Spleen (tissue), 11 donors: ENCODE measurements around the gene MICAL2. TPM values are rescaled to one million over a fixed set of nuclear protein-coding genes. Genes with fewer than 3 reads are reported as not detected.

Experiments used
- DNase-seq: peaks from one replicate; pipeline ENCODE4 v3.0.0-alpha.2; 2020
- H3K27ac ChIP-seq, 8 donors: fragments of 200-600 bp; sonication (generic) in 7 of 8; 1 replicate in 4 of 8; 2 replicates in 4 of 8; pipeline versions ENCODE4 v1.5.0 to v1.8.0; 2016 to 2021; ENCODE audit warnings: inconsistent platforms in 4 of 8, mild to moderate bottlenecking in 4 of 8, moderate library complexity in 1 of 8
- H3K27me3 ChIP-seq, 7 donors: fragments of 200-600 bp; sonication (generic) in 6 of 7; replicated peaks in 1 of 7; 1 replicate in 4 of 7; 2 replicates in 3 of 7; pipeline versions ENCODE4 v1.5.0 to v1.8.0; 2016 to 2021; ENCODE audit warnings: inconsistent platforms in 3 of 7, mild to moderate bottlenecking in 1 of 7
- H3K36me3 ChIP-seq, 6 donors: fragments of 200-600 bp; sonication (generic) in 5 of 6; 1 replicate in 4 of 6; 2 replicates in 2 of 6; pipeline versions ENCODE4 v1.5.0 to v1.8.0; 2016 to 2021; ENCODE audit warnings: inconsistent platforms in 2 of 6
- H3K4me1 ChIP-seq, 6 donors: fragments of 200-600 bp; sonication (generic) in 5 of 6; 1 replicate in 3 of 6; 2 replicates in 3 of 6; pipeline versions ENCODE4 v1.5.0 to v1.8.0; 2016 to 2021; ENCODE audit warnings: inconsistent platforms in 3 of 6
- H3K4me3 ChIP-seq, 8 donors: fragments of 200-600 bp; sonication (generic) in 7 of 8; 1 replicate in 4 of 8; 2 replicates in 4 of 8; pipeline versions ENCODE4 v1.5.0 to v1.8.0; 2016 to 2021; ENCODE audit warnings: inconsistent platforms in 4 of 8, mild to moderate bottlenecking in 4 of 8, moderate library complexity in 2 of 8
- H3K9me3 ChIP-seq, 8 donors: fragments of 200-600 bp; sonication (generic) in 7 of 8; 1 replicate in 4 of 8; 2 replicates in 4 of 8; pipeline versions ENCODE4 v1.5.0 to v1.8.0; 2016 to 2021; ENCODE audit warnings: inconsistent platforms in 4 of 8
- POLR2A ChIP-seq, 3 donors: fragments of 450-650 bp; IDR thresholded peaks; one replicate each; pipeline ENCODE4 v1.5.1; 2017; ENCODE audit warnings: antibody characterized with exemption in 3 of 3, mild to moderate bottlenecking in 1 of 3
- POLR2AphosphoS5 ChIP-seq, 3 donors: sonication (generic); formaldehyde crosslinking; IDR thresholded peaks; one replicate each; pipeline ENCODE4 v1.5.1; 2017; ENCODE audit warnings: antibody characterized with exemption in 3 of 3
- WGBS, 5 donors: extraction: QIAGEN DNeasy Blood & Tissue Kit in 3 of 5; methylation state at CpG; one replicate each; pipeline versions ENCODE4 v1.1.5 to v1.1.7; 2013 to 2018; 5-methylcytosine and 5-hydroxymethylcytosine counted together
- intact Hi-C: fragments of 100-400 bp; cut with DNase I; formaldehyde crosslinking; loops from one replicate; pipeline ENCODE4 v1.15.0; 2023; ENCODE audit warnings: low total_unique reads
- polyA plus RNA-seq, 3 donors: library from polyadenylated mRNA; stranded (reverse); fragments of 200-250 nt; gene quantifications; one replicate each; pipeline ENCODE4 v1.2.1, GENCODE V29; 2013
- total RNA-seq, 7 donors: library from RNA; depleted of rRNA in 3 of 7; stranded (reverse); fragments of >200 nt in 3 of 7; fragmentation: NEBNext Ultra II Directional in 4 of 7; extraction: Animal tissue kit (Norgen Biotek cat#: 25700) in 4 of 7; gene quantifications; one replicate each; pipeline versions ENCODE4 v1.1.0 to v1.2.1, GENCODE V29; 2016 to 2021
- TF ChIP-seq, protein P1 (sequence below), 11 experiments: fragments of 200-600 bp in 7 of 11; fragments of 450-650 bp in 4 of 11; sonication (generic) in 4 of 11; IDR thresholded peaks in 8 of 11; conservative IDR thresholded peaks in 3 of 11; 1 replicate in 7 of 11; 2 replicates in 4 of 11; pipeline versions ENCODE4 v1.4.0 to v1.8.0; 2016 to 2021; ENCODE audit warnings: antibody characterized with exemption in 11 of 11, inconsistent platforms in 4 of 11, mild to moderate bottlenecking in 1 of 11
- donor health status: healthy with polysubstance abuse.
- donor health status: DM: no; HTN: no; CAD: no; lungs with moderate emphysema.
- donor health status: DM: no; HTN: no; CAD: no.
- donor health status: Bipolar disorder and iron deficiency.
- donor health status: healthy.
- donor health status: DM: no; HTN: no; CAD: no.
- donor health status: DM: yes; HTN: yes; CAD: no.

MICAL2 gene
- total and polyA plus RNA-seq, 10 donors: 1.9 to 50.8 (median 32.3) TPM

DNA sequence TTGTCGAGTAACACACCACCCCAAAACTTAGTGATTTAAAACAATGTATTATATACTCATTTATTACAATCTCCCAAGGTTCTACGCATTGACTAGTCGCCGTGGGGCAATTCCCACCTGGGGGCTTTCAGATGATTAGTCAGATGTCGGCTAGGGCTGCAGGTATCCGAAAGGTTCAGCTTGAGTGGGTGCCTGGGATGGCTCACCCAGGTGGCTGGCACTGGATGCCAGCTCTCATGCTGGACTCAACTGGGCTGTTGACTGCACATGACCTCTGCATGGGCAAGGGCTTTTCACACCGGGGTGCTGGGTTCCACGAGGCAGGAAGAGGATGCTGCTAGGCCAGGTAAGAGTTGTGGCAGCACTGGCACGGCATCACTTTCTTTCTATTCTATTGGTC lies 21.9 kb upstream of the MICAL2 start:
- peaks cover 24 to 71% (median 58%) of the 10 kb centered on the region in 6 donors for H3K4me1 ChIP-seq
- TF ChIP-seq POLR2A (IDR thresholded peaks at IDR 0.05) (no peak), POLR2AphosphoS5 (IDR thresholded peaks at IDR 0.05) (no peak)
- TF ChIP-seq, protein P1, sequence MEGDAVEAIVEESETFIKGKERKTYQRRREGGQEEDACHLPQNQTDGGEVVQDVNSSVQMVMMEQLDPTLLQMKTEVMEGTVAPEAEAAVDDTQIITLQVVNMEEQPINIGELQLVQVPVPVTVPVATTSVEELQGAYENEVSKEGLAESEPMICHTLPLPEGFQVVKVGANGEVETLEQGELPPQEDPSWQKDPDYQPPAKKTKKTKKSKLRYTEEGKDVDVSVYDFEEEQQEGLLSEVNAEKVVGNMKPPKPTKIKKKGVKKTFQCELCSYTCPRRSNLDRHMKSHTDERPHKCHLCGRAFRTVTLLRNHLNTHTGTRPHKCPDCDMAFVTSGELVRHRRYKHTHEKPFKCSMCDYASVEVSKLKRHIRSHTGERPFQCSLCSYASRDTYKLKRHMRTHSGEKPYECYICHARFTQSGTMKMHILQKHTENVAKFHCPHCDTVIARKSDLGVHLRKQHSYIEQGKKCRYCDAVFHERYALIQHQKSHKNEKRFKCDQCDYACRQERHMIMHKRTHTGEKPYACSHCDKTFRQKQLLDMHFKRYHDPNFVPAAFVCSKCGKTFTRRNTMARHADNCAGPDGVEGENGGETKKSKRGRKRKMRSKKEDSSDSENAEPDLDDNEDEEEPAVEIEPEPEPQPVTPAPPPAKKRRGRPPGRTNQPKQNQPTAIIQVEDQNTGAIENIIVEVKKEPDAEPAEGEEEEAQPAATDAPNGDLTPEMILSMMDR (IDR thresholded peaks at IDR 0.05 in 8 of 11, conservative IDR thresholded peaks at IDR 0.05 in 3 of 11): no peak
- peak overlapping the region in 3 of 8 donors; percentile 69 to 83 (median 76) for H3K27ac ChIP-seq
- peaks cover 0 to 4% (median 0%) of the 10 kb centered on the region in 8 donors for H3K9me3 ChIP-seq
- no peak overlapping the region for H3K4me3 ChIP-seq
- H3K27me3 ChIP-seq: no peaks in the 10 kb centered on the region
- H3K36me3 ChIP-seq: no peaks in the 10 kb centered on the region
- intact Hi-C loops: no loop called here
- no peak for DNase-seq
- WGBS, 5 donors: 88 to 97% (median 91%) methylated on average over 9 of the region's 9 CpGs

DNA sequence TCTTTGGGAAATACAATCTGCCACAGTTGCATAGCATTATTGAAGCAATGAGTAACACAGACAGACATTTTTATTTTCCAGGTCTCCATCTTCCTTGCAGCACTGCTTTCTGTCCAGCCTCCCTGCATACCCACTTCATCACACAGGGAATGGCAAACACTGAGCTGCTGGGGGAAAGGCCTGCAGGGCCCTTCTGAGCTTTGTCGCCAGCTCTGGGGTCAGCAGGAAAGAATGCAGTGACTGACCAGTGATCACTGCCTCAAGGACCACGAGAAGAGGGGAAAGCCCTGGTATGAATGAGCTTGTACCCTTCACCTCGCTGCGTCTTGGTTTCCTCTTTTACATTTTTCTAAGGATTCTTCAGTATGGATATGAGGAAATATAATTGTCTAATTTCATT lies 21.3 kb upstream of the MICAL2 start:
- Histone ChIP-seq H3K4me3 (no peak overlapping the region), H3K4me1 (peaks cover 24 to 72% (median 58%) of the 10 kb centered on the region in 6 donors), H3K27ac (peak overlapping the region in 2 of 8 donors; percentile 65 to 81), H3K27me3 (no peaks in the 10 kb centered on the region), H3K36me3 (no peaks in the 10 kb centered on the region), H3K9me3 (peaks cover 0 to 4% (median 0%) of the 10 kb centered on the region in 8 donors)
- intact Hi-C loops: no loop called here
- no peak for TF ChIP-seq POLR2A (IDR thresholded peaks at IDR 0.05)
- TF ChIP-seq, protein P1 (IDR thresholded peaks at IDR 0.05 in 8 of 11, conservative IDR thresholded peaks at IDR 0.05 in 3 of 11): no peak
- no peak for TF ChIP-seq POLR2AphosphoS5 (IDR thresholded peaks at IDR 0.05)
- 79 to 88% (median 85%) methylated on average over 4 of the region's 4 CpGs for WGBS, 5 donors
- DNase-seq: no peak

DNA sequence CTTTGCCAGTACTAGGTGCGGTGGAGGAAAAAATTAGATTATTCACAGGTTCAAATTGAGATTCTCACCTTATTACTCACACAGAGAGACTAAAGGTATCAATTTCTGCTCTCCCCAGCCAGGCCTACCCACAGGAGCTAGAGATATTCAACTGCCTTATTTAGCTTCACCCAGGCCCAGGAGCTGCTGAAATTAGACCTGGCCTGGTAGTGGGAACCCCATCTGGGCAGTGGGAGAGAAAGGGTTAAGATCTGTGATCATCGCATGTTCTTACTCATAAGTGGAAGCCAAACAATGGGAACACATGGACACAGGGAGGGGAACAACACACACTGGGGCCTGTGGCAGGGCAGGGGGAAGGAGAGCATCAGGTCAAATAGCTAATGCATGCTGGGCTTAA lies 20.9 kb upstream of the MICAL2 start:
- intact Hi-C loops: no loop called here
- H3K27ac ChIP-seq: peak overlapping the region in 4 of 8 donors; percentile 61 to 81 (median 66)

DNA sequence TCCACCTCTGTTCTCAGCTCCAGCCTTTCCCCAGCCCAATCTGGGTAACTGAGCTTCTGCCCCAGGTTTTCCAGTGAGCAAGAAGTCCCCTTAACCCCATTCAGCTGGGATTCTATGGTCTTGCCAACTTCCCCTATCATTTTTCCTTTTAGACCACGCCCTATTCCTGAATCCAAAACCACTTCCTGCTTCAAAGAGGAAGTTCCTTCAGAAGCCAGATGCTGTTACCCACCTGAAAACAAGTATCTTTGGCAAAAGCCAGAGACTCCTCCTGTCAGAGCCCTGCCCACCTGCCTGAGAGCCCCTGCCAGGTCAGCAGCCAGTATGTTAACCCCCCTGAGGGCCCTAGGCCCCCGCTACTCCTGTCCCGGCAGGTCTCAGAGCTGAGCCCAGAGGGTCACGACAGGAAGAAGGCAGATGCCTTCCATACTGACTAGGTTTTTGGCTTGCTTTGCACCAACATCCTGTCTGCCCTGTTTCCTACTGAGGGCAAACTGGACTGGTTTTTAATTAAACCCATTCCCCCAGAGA lies 20.3 kb upstream of the MICAL2 start:
- DNase-seq: no peak
- Histone ChIP-seq H3K27ac (peak overlapping the region in 6 of 8 donors; percentile 16 to 81 (median 63)), H3K9me3 (no peaks in the 10 kb centered on the region), H3K4me1 (peaks cover 24 to 80% (median 58%) of the 10 kb centered on the region in 6 donors), H3K4me3 (peak overlapping the region in 1 of 8 donors; percentile 14), H3K27me3 (no peaks in the 10 kb centered on the region), H3K36me3 (no peaks in the 10 kb centered on the region)
- intact Hi-C loops: no loop called here
- 11 to 22% (median 15%) methylated on average over 4 of the region's 4 CpGs for WGBS, 5 donors
- TF ChIP-seq POLR2AphosphoS5 (IDR thresholded peaks at IDR 0.05): no peak
- TF ChIP-seq POLR2A (IDR thresholded peaks at IDR 0.05): no peak
- TF ChIP-seq, protein P1 (IDR thresholded peaks at IDR 0.05 in 8 of 11, conservative IDR thresholded peaks at IDR 0.05 in 3 of 11): no peak

More for the DNA sequence above, 20.9 kb upstream of the MICAL2 start:
- DNase-seq: no peak
- no peaks in the 10 kb centered on the region for H3K36me3 ChIP-seq
- no peak overlapping the region for H3K4me3 ChIP-seq
- H3K27me3 ChIP-seq: no peaks in the 10 kb centered on the region
- WGBS, 5 donors: 67 to 92% (median 78%) methylated on average over 2 of the region's 2 CpGs
- TF ChIP-seq POLR2AphosphoS5 (IDR thresholded peaks at IDR 0.05): no peak
- no peak for TF ChIP-seq POLR2A (IDR thresholded peaks at IDR 0.05)
- TF ChIP-seq, protein P1 (IDR thresholded peaks at IDR 0.05 in 8 of 11, conservative IDR thresholded peaks at IDR 0.05 in 3 of 11): no peak
- peaks cover 0 to under 1% (median 0%) of the 10 kb centered on the region in 8 donors for H3K9me3 ChIP-seq
- peaks cover 24 to 75% (median 58%) of the 10 kb centered on the region in 6 donors for H3K4me1 ChIP-seq
